GM12878 (cell line): ENCODE data around the gene BPTF. TPM values are rescaled to one million over a fixed set of nuclear protein-coding genes. Genes with fewer than 3 reads are reported as not detected.

Experiments used
- CBX3 ChIP-seq: fragments of 200-600 bp; sonication (generic); IDR thresholded peaks from 2 replicates; pipeline ENCODE4 v1.6.1; 2016; ENCODE audit warnings: low read depth, borderline replicate concordance
- FOXM1 ChIP-seq: IDR thresholded peaks from 2 replicates; pipeline ENCODE4 v1.6.1; 2012; ENCODE audit warnings: low read depth, mild to moderate bottlenecking, inconsistent platforms, low read length, moderate library complexity
- GATAD2B ChIP-seq: fragments of 450-650 bp; conservative IDR thresholded peaks from 2 replicates; pipeline ENCODE4 v1.6.1; 2017; ENCODE audit warnings: low read depth, mild to moderate bottlenecking, moderate library complexity
- KDM1A ChIP-seq: fragments of 200-600 bp; sonication (generic); IDR thresholded peaks from 2 replicates; pipeline ENCODE4 v1.6.1; 2016; ENCODE audit warnings: borderline replicate concordance
- RAD51 ChIP-seq: fragments of 450-650 bp; IDR thresholded peaks from 2 replicates; pipeline ENCODE4 v1.6.1; 2016; ENCODE audit warnings: moderate library complexity, mild to moderate bottlenecking, inconsistent platforms
- SIN3A ChIP-seq: IDR thresholded peaks from 2 replicates; pipeline ENCODE4 v1.6.1; 2012; ENCODE audit warnings: low read depth, low read length, improper control_type of control experiment
- ZNF217 ChIP-seq: fragments of 450-650 bp; IDR thresholded peaks from 2 replicates; pipeline ENCODE4 v1.6.1; 2017; ENCODE audit warnings: antibody characterized with exemption, mild to moderate bottlenecking
- polyA plus RNA-seq, 11 experiments: library from polyadenylated mRNA; depleted of rRNA in 4 of 11; unstranded in 6 of 11; stranded (reverse) in 5 of 11; fragments of >200 nt; fragmentation: Nextera tagmentation in 4 of 11; fragmentation: Illumina TruSeq in 1 of 11; extraction: Ambion mirVana in 4 of 11; extraction: Trizol in 1 of 11; gene quantifications; 1 replicate in 1 of 11; 2 replicates in 10 of 11; pipeline versions ENCODE4 v1.2.1 to v1.2.3, GENCODE V29; 2011 to 2016; ENCODE audit warnings: inconsistent platforms in 2 of 11, missing spikeins in 2 of 11, low read depth in 1 of 11
- total RNA-seq, 4 experiments: library from RNA; depleted of rRNA in 3 of 4; stranded (reverse); fragments of >200 nt in 3 of 4; fragmentation: Illumina TruSeq in 1 of 4; extraction: Trizol in 1 of 4; gene quantifications; 2 replicates each; pipeline versions ENCODE4 v1.2.1 to v1.2.3, GENCODE V29; 2013 to 2021
- TF ChIP-seq, protein P1 (sequence below): IDR thresholded peaks from 2 replicates; pipeline ENCODE4 v1.6.1; 2012; ENCODE audit warnings: low read depth, low read length, improper control_type of control experiment
- TF ChIP-seq, protein P2 (sequence below): IDR thresholded peaks from 2 replicates; pipeline ENCODE4 v1.6.1; 2012; ENCODE audit warnings: low read depth, low read length, improper control_type of control experiment
- TF ChIP-seq, protein P3 (sequence below): IDR thresholded peaks from 2 replicates; pipeline ENCODE4 v1.6.1; 2012; ENCODE audit warnings: improper control_type of control experiment, low read depth, low read length; ENCODE audit not compliant: insufficient replicate concordance

BPTF gene
- total and polyA plus RNA-seq, 10 of the 15 experiments (the other 5 are each of a cell fraction or from before 2014, with no cell fraction given), result 19.4 to 78.3 (median 44.8) TPM

DNA sequence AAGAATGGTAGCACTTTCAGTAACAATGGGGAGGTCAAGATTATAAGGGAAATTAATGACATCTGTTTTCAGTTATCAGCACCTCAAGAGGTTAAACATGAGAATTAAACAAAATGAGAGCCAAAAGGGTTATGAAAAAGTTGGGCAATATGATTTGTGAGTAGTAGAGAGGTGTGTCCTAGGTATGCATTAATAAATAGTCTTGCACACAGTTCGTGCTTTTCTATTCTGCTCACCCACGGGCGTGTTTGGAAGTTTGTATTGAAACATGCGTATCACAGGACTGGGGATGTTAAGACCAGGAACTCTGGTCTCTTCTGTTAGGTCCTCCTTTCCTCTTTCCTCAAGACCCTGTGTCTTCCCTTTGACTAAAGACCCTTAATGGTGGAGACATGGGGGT, 6.0 kb downstream of the BPTF start (continued):
- TF ChIP-seq, protein P1, sequence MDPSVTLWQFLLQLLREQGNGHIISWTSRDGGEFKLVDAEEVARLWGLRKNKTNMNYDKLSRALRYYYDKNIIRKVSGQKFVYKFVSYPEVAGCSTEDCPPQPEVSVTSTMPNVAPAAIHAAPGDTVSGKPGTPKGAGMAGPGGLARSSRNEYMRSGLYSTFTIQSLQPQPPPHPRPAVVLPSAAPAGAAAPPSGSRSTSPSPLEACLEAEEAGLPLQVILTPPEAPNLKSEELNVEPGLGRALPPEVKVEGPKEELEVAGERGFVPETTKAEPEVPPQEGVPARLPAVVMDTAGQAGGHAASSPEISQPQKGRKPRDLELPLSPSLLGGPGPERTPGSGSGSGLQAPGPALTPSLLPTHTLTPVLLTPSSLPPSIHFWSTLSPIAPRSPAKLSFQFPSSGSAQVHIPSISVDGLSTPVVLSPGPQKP, result no peak
- TF ChIP-seq, protein P2, sequence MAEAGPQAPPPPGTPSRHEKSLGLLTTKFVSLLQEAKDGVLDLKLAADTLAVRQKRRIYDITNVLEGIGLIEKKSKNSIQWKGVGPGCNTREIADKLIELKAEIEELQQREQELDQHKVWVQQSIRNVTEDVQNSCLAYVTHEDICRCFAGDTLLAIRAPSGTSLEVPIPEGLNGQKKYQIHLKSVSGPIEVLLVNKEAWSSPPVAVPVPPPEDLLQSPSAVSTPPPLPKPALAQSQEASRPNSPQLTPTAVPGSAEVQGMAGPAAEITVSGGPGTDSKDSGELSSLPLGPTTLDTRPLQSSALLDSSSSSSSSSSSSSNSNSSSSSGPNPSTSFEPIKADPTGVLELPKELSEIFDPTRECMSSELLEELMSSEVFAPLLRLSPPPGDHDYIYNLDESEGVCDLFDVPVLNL, result no peak
- TF ChIP-seq ZNF217 (no peak), KDM1A (no peak), RAD51 (no peak), GATAD2B (no peak), CBX3 (no peak), FOXM1 (no peak), SIN3A (no peak)
- TF ChIP-seq, protein P3, sequence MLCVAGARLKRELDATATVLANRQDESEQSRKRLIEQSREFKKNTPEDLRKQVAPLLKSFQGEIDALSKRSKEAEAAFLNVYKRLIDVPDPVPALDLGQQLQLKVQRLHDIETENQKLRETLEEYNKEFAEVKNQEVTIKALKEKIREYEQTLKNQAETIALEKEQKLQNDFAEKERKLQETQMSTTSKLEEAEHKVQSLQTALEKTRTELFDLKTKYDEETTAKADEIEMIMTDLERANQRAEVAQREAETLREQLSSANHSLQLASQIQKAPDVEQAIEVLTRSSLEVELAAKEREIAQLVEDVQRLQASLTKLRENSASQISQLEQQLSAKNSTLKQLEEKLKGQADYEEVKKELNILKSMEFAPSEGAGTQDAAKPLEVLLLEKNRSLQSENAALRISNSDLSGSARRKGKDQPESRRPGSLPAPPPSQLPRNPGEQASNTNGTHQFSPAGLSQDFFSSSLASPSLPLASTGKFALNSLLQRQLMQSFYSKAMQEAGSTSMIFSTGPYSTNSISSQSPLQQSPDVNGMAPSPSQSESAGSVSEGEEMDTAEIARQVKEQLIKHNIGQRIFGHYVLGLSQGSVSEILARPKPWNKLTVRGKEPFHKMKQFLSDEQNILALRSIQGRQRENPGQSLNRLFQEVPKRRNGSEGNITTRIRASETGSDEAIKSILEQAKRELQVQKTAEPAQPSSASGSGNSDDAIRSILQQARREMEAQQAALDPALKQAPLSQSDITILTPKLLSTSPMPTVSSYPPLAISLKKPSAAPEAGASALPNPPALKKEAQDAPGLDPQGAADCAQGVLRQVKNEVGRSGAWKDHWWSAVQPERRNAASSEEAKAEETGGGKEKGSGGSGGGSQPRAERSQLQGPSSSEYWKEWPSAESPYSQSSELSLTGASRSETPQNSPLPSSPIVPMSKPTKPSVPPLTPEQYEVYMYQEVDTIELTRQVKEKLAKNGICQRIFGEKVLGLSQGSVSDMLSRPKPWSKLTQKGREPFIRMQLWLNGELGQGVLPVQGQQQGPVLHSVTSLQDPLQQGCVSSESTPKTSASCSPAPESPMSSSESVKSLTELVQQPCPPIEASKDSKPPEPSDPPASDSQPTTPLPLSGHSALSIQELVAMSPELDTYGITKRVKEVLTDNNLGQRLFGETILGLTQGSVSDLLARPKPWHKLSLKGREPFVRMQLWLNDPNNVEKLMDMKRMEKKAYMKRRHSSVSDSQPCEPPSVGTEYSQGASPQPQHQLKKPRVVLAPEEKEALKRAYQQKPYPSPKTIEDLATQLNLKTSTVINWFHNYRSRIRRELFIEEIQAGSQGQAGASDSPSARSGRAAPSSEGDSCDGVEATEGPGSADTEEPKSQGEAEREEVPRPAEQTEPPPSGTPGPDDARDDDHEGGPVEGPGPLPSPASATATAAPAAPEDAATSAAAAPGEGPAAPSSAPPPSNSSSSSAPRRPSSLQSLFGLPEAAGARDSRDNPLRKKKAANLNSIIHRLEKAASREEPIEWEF, result no peak
